NCI-H748 treated with DMSO at 0.1 percent for 48 hours (cell line): Measurements from ENCODE around the gene CTRB2.

ENCODE experiments used
- DNase-seq: peaks from one replicate; lab custom pipeline; 2025; lab: John Stamatoyannopoulos, UW

The CTRB2 gene

DNA sequence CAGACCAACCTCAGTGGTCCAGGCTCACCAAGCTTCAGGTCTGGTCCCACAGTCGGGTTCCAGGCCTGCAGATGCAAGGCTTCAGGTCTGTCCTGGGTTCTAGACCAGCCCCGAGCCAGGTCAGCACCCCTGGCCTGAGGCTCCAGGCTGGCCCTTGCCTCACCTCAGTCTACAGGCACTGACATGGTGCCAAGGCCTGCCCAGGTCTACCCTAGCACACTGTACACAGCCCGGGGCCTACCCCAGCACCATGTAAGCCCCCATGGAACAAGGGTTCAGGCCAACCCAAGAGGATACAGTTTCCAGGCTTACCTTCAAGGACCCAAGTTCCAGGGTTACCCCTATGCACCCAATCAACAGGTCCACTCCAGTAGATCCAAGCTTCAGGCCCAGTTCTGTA lies 31.9 kb downstream of the CTRB2 start:
- DNase-seq: no peak

DNA sequence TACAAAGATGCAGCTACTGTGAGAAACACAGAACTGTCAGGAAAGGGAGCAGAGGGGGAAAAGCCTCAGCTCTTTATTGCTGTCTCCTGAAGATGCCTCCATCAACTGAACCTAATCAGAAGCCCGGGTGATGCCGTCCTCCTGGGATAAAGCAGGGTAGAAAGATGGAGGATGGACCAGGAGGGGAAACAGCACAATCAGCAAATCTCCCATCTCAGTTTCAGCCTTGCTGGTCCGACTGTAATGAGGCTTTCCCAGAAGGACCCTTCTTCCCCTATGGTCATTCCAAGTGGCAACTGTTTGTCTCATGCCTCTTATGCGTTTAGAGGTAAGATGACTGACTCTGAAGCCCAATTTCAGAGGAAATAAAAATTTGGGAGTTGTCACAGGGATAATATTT lies 34.4 kb downstream of the CTRB2 start:
- DNase-seq: no peak

DNA sequence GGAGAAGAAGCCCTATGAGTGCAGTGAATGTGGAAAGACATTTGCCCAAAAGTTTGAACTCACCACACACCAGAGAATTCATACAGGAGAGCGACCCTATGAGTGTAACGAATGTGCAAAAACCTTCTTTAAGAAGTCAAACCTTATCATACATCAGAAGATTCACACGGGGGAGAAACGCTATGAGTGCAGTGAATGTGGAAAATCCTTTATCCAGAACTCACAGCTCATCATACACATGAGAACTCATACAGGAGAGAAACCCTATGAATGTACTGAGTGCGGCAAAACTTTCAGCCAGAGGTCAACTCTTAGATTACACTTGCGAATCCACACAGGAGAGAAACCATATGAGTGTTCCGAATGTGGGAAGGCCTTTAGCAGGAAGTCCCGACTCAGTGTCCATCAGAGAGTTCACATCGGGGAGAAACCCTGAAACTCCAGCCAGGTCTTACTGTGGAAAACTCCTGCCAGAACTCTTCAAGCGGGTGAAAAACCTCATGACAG lies 37.0 kb downstream of the CTRB2 start:
- DNase-seq: no peak

DNA sequence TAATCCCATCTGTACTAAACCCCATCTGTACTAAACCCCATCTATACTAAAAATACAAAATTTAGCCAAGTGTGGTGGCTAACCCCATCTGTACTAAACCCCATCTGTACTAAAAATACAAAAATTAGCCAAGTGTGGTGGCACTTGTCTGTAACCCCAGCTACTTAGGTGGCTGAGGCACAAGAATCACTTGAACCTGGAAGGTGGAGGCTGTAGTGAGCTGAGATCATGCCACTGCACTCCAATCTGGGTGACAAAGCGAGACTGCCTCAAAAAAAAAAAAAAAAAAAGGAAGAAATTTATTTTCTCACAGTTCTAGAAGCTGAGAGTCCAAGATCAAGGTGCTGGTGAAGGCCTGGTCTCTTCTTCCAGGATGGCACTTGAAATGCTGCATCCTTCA lies 46.6 kb downstream of the CTRB2 start:
- no peak for DNase-seq
